Activated CD8-positive, alpha-beta T cell treated with anti-CD3 and anti-CD28 coated beads for 36 hours (primary cell): ENCODE results near the gene SHANK2. TPM values are rescaled to one million over a fixed set of nuclear protein-coding genes. Genes with fewer than 3 reads are reported as not detected.

Experiments
- ATAC-seq: fragments of 200-7000 bp; cut with Tn5 transposase; one replicate; pipeline ENCODE4 v1.10.0; 2021; ENCODE audit warnings: mild to moderate bottlenecking, moderate library complexity
- CTCF ChIA-PET: fragments of 350-600 bp; sonication (Branson Sonifier 250); formaldehyde crosslinking; loops from one replicate; lab custom pipeline; 2021; ENCODE audit warnings: antibody characterized with exemption; lab: Charles Lee
- POLR2A ChIA-PET: fragments of 350-600 bp; sonication (Branson Sonifier 250); formaldehyde crosslinking; loops from one replicate; lab custom pipeline; 2021; ENCODE audit warnings: antibody characterized with exemption; lab: Charles Lee
- DNase-seq: peaks from one replicate; pipeline ENCODE4 v3.0.0-alpha.2; 2020
- H3K27ac Mint-ChIP-seq: one replicate; pipeline ENCODE4 v1.8.0; 2021; ENCODE audit warnings: mild to moderate bottlenecking, mixed read lengths
- H3K27me3 Mint-ChIP-seq: one replicate; pipeline ENCODE4 v1.8.0; 2021; ENCODE audit warnings: mixed read lengths
- H3K36me3 Mint-ChIP-seq: one replicate; pipeline ENCODE4 v1.8.0; 2021; ENCODE audit warnings: low read depth, mixed read lengths
- H3K4me1 Mint-ChIP-seq: one replicate; pipeline ENCODE4 v1.8.0; 2021; ENCODE audit warnings: low read depth, mixed read lengths
- H3K4me3 Mint-ChIP-seq: one replicate; pipeline ENCODE4 v1.8.0; 2021; ENCODE audit warnings: mild to moderate bottlenecking, moderate library complexity, mixed read lengths
- H3K9me3 Mint-ChIP-seq: one replicate; pipeline ENCODE4 v1.8.0; 2021; ENCODE audit warnings: mixed read lengths
- intact Hi-C: fragments of 100-400 bp; cut with micrococcal nuclease; formaldehyde crosslinking; loops from one replicate; pipeline ENCODE4 v1.10.0; 2022
- total RNA-seq, 2 experiments: library from RNA; stranded (reverse); gene quantifications; one replicate each; pipeline ENCODE4 v1.2.3, GENCODE V29; 2021
- TF ChIP-seq, protein P1 (sequence below): fragments of 200-600 bp; IDR thresholded peaks from one replicate; pipeline ENCODE4 v1.8.0; 2022; ENCODE audit warnings: antibody characterized with exemption, mild to moderate bottlenecking

Gene SHANK2
- total RNA-seq, 2 experiments from 2014 or later, result not detected

DNA sequence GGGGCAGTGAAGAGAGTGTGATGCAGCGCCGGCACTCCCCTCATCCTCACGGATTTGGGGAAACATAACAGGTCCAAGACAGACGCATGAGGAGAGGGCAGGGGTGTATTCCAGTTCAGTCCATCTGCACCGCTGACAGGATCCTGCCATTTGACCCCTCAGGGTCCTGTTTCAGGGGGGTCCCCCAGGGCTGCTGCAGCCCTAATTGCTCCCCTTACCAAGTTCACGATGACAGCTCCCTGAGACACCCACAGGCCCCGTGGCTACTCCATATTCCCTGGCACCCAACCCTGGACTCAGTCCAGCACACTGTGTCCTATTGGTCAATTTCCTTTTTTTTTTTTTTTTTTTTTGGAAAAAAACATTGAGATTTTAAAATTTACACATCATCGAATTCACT, 41.5 kb downstream of the SHANK2 start:
- H3K4me1 Mint-ChIP-seq, result no peaks in the 10 kb centered on the region
- DNase-seq (no peak), ATAC-seq (no peak)
- no peak overlapping the region for H3K4me3 Mint-ChIP-seq
- POLR2A ChIA-PET, result no interaction called here
- H3K27me3 Mint-ChIP-seq, result peaks cover 2% of the 10 kb centered on the region
- peaks cover 3% of the 10 kb centered on the region for H3K9me3 Mint-ChIP-seq
- CTCF ChIA-PET, result no interaction called here
- no peak overlapping the region for H3K27ac Mint-ChIP-seq
- intact Hi-C loops, result no loop called here
- TF ChIP-seq, protein P1, sequence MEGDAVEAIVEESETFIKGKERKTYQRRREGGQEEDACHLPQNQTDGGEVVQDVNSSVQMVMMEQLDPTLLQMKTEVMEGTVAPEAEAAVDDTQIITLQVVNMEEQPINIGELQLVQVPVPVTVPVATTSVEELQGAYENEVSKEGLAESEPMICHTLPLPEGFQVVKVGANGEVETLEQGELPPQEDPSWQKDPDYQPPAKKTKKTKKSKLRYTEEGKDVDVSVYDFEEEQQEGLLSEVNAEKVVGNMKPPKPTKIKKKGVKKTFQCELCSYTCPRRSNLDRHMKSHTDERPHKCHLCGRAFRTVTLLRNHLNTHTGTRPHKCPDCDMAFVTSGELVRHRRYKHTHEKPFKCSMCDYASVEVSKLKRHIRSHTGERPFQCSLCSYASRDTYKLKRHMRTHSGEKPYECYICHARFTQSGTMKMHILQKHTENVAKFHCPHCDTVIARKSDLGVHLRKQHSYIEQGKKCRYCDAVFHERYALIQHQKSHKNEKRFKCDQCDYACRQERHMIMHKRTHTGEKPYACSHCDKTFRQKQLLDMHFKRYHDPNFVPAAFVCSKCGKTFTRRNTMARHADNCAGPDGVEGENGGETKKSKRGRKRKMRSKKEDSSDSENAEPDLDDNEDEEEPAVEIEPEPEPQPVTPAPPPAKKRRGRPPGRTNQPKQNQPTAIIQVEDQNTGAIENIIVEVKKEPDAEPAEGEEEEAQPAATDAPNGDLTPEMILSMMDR, result no peak
- no peaks in the 10 kb centered on the region for H3K36me3 Mint-ChIP-seq

DNA sequence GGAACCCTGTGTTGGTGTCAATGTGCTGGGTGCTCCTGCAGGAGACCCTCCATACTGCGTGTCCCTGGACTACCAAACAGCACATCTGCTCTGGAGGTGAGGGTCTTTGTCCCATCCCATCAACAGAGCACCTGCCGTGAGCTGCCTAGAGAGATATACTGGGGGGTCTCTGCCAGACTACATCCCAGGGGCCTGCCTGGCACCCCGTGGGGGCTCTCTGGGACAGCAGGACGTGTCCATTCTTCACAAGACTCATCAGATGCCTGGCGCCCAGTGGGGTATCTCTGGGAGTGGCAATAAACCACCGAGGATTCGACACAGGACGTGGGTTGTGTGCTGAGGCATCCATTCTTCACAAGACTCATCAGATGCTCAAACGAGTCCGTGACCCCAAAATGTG, 42.7 kb downstream of the SHANK2 start:
- Mint-ChIP-seq H3K27me3 (no peaks in the 10 kb centered on the region), H3K36me3 (no peaks in the 10 kb centered on the region), H3K27ac (no peak overlapping the region), H3K9me3 (peaks cover 3% of the 10 kb centered on the region), H3K4me1 (no peaks in the 10 kb centered on the region), H3K4me3 (no peak overlapping the region)
- ATAC-seq, result no peak
- intact Hi-C loops, result no loop called here
- POLR2A ChIA-PET, result no interaction called here
- CTCF ChIA-PET, result no interaction called here
- TF ChIP-seq, protein P1, result no peak
- no peak for DNase-seq

GRCh38 chr11:71209181-71209580, 43.2 kb downstream of the SHANK2 start:
- no peak overlapping the region for H3K4me3 Mint-ChIP-seq
- no peak for DNase-seq
- no peaks in the 10 kb centered on the region for H3K27me3 Mint-ChIP-seq
- intact Hi-C loops, result no loop called here
- peaks cover 3% of the 10 kb centered on the region for H3K9me3 Mint-ChIP-seq
- ChIA-PET POLR2A (no interaction called here), CTCF (no interaction called here)
- H3K27ac Mint-ChIP-seq, result no peak overlapping the region
- TF ChIP-seq, protein P1, result no peak
- H3K36me3 Mint-ChIP-seq, result no peaks in the 10 kb centered on the region
- no peaks in the 10 kb centered on the region for H3K4me1 Mint-ChIP-seq
- ATAC-seq, result no peak

GRCh38 chr11:71208011-71208774, 44.2 kb downstream of the SHANK2 start:
- H3K9me3 Mint-ChIP-seq, result peaks cover 3% of the 10 kb centered on the region
- ChIA-PET POLR2A (interaction anchor here (0.6 kb wide), 1 partner anchor 336 kb away, joined by 3 read pairs; no protein-coding TSS in a partner anchor), CTCF (no interaction called here)
- no peaks in the 10 kb centered on the region for H3K27me3 Mint-ChIP-seq
- H3K4me1 Mint-ChIP-seq, result no peaks in the 10 kb centered on the region
- no peak for ATAC-seq
- H3K27ac Mint-ChIP-seq, result no peak overlapping the region
- H3K36me3 Mint-ChIP-seq, result no peaks in the 10 kb centered on the region
- H3K4me3 Mint-ChIP-seq, result no peak overlapping the region
- TF ChIP-seq, protein P1, result no peak
- no peak for DNase-seq
- intact Hi-C loops, result no loop called here

DNA sequence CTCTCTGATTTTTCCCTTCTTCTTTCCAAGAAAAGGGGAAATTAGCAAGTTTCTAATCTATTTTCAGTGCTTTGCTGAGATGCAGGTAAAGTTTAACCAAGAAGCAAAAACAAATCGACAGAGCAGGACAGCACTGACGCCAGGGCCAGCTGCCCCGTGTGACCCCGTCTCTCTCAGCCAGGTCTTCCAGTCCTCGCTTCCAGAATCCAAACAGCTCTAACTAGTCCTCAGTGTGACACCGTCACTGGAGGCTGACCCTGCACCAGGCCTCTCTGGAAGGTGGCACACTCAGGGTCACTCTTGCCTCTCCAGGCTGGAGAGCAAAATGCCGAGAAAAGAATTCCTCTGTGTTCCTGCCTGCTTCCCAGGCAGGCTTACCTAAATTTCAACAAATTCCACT, 44.8 kb downstream of the SHANK2 start:
- POLR2A ChIA-PET, result interaction anchor here (0.6 kb wide), 1 partner anchor 335 kb away, joined by 3 read pairs; no protein-coding TSS in a partner anchor

More for the DNA sequence above, 44.8 kb downstream of the SHANK2 start:
- CTCF ChIA-PET, result no interaction called here
- Mint-ChIP-seq H3K4me1 (no peaks in the 10 kb centered on the region), H3K36me3 (no peaks in the 10 kb centered on the region), H3K9me3 (peaks cover 3% of the 10 kb centered on the region), H3K4me3 (no peak overlapping the region), H3K27me3 (no peaks in the 10 kb centered on the region), H3K27ac (no peak overlapping the region)
- intact Hi-C loops, result no loop called here
- TF ChIP-seq, protein P1, result no peak
- no peak for ATAC-seq
- no peak for DNase-seq
